HG03342 (cell line): ENCODE measurements around the gene FEM1C.
A peak's percentile ranks its signal among the peaks of the same experiment; 100 is the strongest.

Source experiments
- ATAC-seq: cut with Tn5 transposase; IDR thresholded peaks from one replicate; pipeline ENCODE4 v1.9.1; 2021; ENCODE audit warnings: mild to moderate bottlenecking, moderate library complexity; ENCODE audit not compliant: unreplicated experiment

Gene FEM1C

DNA sequence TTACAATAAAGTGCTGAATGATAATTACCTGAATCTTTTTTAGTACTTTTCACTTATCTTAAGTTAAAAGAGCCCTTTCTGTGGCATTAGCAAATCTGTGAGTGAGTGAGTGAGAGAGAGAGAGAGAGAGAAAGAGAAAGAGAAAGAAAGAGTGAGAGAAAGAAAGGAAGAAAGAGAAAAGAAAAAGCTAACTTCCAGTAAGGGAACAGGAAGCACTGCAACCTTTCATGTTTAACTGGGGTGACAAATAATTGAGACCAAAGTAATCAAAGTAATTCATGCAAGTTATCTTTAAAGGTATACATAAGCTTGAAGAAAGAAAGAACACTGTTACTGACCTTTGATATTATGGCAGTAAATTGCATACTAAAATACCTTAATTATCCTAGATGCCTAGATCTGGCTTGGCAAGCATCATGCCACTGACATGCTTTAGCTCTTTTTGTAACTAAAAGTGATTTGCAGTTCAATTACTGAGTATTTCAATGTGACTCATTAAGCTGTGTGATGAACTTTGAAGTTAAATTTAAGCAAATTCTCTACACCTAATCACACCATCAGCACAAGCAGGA, 21.7 kb downstream of the FEM1C start:
- ATAC-seq: no peak

DNA sequence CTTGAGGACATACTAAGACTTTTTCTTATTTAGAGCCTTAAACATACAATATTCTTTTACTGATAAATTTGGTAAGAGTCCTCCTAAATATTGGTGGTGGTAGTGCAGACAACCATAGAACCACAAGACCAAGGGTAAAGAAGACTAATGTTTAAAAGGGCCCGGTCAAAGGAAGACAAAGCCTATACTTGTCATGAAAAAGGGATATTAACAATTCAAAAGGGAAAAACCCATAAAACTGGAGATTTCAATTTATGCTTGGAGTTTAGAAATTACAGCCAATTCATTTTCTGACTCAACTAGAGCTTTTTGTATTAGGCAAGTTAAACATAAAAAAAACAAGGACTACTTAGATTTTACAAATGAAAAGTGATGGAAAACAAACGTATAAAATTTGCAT, 24.4 kb downstream of the FEM1C start:
- no peak for ATAC-seq

DNA sequence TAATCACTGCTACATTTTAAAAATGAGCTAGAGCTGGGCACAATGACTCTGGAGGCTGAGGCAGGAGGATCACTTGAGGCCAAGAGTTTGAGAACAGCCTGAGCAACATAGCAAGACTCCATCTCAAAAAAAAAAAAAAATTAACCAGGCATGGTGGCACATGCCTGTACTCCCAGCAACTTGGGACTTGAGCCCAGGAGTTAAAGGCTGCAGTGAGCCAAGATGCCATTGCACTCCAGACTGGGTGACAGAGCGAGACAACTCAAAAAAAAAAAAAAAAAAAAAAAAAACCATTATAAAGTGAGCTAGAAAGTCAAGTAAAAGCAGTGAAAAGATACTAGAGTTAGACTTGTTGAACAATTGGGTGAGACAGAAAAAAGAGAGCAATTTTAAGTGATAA, 28.2 kb downstream of the FEM1C start:
- ATAC-seq: no peak

DNA sequence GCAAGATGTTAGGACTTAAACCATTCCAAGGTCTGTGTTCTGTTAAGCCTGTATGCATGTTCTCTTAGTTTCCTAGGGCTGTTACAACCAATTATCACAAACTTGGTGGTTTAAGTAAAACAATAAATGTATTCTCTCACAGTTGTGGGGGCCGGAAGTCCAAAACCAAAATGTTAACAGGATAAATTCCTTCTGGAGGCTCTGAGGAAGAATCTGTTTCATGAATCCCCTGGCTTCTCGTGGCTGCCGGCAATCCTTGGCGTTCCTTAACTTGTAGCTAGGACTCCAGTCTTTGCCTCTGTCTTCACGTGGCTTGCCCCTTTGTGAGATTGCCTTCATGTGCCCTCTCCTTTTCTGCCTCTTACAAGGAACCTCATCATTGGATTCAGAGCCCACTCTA, 30.4 kb downstream of the FEM1C start:
- ATAC-seq: no peak

DNA sequence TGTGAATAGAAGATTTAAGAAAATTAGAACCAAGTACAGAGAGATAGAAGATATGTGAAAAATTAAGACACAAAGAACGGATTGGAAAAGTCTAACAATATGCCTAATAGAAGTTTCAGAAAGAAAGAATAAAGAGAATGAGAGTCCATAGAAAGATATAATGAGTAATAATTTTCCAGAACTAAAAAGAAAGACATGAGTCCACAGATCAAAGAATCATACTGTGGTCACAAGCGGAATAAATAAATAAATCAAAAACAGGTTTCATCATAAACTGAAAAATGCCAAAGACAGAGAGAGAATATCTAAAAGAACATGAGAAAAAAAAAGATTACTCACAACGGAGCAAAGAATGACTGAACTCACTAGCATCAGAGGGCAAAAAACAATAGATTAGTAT, 32.9 kb downstream of the FEM1C start:
- ATAC-seq: no peak

DNA sequence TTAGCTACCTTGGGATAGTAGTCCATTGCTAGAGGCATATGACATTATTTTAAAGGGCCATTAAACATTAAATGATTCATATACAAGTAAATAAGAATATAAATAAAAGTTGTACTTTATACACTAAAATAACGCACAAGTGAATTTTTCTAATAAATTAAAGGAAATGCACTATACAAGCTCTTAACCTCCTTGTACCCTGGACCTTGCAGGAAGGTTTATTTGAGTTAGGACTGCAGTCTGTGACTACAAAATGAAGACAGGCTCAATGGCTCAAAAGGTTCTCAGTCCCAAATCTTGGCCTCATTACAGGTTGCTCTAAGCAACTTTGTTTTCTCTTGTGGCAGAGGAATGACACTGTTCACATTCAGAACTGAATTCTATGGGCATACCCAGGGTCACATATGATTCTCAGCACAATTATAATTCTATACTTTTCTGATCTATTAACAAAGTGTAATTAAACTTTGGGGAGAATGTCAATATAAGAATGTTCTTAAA, 34.4 kb downstream of the FEM1C start:
- ATAC-seq: no peak

DNA sequence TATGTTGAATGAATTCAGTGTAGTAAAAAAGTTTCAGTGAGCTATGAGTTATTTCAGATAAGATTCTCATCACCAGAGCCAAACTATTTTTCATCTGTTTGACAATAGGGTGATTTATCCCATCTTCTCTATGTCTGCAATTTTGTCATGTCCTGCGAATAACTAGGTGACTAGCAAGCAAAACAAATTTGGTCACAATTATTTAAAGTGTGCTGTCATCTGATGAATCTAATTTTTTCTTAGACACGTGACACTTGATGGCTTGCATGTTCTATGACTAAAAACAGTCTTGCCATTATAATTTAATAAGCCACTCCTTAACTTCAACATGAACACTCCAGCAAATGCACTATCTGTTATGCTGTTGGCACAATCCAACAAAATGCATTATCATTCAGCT, 35.0 kb downstream of the FEM1C start:
- no peak for ATAC-seq

DNA sequence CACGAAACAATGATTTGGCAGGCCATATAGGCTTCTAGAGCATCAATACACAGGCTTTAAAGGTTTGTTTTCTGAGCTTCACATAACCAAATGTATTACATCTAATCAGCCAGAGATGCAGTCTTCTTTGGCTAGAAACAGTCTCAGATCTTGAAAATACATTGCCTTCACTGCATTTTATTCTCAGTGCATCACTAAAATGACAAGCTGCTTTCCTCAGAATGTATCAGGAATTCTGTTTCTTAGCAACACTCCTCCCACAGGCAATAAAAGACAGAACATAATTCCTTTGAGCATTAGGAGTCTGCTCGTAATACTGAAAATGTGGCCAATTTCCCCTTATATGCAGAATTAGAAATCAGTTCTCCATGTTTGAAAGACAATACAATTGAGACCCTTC, 36.9 kb downstream of the FEM1C start:
- ATAC-seq: no peak

DNA sequence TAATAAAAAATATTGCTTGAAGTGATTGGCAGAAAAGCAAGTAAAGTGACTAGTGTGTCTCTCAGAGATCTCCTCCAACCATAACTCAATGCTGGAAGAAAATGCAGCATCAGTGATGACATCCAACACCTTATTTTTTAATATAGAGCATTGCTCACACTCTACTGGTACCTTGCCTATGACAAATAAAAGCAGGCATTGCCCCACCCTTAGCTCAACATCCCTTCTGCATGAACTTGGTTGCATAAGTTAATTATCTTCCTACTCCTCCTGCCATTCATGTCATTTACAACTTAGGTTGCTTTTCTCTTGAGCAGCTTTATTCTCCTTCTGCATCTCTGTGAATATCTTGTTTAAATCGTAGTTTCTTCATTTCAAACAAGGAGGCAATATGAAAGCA, 41.2 kb downstream of the FEM1C start:
- ATAC-seq: no peak

DNA sequence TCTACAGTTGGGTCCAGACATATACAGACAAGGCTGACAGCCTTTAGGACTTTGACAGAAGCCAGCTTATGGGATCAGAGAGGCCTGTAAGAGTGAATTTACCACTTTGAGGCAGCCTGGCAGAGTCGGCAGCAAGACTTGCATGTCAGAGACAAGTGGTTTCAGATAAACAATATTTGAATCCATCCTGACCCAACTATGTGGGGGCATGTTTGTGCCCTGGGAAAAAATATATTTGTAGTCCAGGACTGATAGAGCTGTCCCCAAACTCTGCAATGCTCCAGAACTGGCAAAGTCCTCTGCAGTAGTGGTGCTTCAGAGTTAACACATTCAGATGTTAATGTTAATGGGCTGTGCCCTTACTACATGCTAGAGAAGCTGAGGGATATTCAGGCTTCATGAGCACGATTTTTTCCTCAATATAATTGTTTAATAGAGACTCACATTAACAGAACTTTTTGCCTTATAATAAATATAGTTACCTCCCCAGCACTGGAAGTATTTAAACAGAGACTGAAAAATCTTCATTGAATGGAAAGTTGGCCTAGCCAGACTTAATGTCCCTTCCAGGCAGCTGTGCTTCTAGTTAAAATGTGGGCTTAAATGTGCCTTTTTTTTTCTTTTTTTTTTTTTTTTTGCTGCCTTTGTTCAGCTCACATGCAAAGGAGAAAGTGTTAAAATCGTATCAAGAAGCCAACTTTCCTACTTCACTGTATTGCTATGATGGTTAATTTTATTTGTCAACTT, 42.9 kb downstream of the FEM1C start:
- no peak for ATAC-seq

DNA sequence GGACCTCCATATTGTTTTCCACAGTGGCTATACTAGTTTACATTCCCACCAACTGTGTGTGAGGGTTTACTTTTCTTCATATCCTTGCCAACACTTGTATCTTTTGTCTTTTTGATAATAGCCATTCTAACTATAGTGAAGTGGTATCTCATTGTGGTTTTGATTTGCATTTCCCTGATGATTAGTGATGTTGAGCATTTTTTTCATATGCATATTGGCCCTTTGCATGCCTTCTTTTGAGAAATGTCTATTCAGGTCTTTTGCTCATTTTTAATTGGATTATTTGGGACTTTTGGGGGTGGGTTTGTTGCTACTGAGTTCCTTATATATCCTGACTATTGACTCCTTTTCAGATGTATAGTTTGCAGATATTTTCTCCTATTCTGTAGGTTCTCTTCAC, 44.4 kb downstream of the FEM1C start:
- ATAC-seq: no peak

DNA sequence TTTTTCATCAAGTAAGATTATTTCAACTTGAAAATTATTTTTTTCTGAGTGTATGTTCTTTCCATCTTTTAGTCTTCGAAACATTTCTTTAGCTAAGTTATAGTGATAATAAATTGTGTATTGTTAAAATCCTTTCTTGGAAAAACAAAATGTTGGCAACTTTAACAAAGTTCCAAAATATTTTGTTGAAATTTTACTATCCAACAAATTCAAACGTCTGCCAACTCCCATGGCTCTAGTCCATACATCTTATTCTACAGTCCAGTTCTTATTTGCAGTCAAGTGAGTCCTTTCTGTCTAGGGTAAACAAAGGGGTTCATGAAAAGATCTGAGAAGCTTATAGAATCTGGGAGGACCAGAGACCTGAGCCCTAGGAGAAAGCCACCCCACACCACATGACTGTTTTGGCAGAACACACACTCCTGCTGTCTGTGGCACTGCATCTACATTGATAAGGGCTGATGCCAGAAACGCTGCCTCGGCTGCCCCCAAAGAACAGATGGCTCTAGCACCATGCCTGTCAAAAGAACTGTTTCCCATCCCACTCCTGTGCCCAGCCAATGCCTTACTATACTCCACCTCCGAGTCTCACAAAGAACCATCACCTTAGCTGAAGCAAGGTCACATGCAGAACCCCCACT, 47.5 kb downstream of the FEM1C start:
- no peak for ATAC-seq

DNA sequence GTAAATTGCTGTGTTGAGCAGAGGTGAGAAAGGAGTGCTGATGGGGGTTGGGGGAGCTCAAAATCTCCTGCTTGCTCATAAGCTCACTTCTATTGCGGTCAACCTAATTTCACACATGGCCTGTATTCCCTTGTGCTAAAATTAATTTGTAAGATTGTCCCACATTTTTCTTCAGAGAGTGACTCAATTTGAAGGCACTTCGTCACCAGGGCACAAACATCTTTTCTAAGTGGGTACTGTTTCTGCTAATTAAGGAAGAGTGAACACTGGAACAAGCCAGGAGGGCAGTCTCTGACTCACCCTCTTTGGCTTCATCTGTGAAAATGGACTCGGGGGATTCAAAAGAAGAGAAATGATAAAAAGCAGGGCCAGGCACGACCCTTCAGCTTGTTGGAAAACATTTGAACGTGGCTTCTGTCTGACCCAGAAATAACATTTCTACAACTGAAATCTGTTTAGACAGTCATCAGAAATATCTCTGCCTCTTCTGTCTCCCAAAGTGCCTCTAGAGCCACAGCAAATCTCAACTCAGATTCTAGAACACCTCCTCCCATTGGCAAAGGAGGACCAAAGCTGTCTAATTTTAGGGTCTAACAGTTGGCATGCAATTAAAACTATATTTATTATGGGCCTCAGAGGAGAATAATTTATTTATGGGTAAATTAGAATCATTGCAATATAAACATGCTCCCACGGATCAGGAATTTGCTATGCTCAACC, 49.8 kb downstream of the FEM1C start:
- ATAC-seq: peak; percentile 58

DNA sequence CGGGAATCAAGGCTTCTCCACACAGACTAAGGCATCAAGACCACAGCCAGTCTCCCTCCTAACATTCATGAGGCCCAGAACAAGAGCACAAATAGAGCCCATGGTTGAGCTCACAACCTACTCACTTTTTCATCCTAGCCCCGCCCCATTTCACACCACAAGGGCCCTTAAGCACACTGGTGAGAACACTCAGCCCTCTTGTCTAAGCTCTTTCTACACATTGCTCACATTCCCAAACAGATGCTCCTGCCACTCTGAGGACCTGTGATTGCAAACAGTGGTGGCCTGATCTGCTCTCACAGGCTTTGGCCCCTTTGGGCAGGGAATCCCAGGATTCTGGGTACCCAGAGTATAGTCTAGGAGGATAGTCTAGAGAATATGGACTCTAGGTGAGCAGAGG, 54.0 kb downstream of the FEM1C start:
- no peak for ATAC-seq

DNA sequence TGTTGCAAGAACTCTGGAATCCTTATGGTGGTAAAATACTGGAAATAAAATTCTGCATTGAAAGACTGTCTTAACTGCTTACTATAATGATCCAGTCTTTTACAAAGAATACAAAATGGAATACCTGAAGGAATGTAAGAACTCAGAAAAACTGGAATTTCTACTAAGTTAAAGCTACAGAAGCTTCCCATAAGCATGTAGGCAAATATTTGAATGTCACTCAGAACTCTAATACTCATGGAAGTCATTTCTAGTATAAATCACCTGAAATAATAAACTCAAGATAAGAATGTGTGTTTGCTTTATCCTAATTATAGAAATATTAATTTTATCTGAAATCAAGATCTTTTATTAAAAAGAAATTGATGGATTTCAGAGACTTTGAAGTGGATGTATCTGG, 54.8 kb downstream of the FEM1C start:
- ATAC-seq: no peak

DNA sequence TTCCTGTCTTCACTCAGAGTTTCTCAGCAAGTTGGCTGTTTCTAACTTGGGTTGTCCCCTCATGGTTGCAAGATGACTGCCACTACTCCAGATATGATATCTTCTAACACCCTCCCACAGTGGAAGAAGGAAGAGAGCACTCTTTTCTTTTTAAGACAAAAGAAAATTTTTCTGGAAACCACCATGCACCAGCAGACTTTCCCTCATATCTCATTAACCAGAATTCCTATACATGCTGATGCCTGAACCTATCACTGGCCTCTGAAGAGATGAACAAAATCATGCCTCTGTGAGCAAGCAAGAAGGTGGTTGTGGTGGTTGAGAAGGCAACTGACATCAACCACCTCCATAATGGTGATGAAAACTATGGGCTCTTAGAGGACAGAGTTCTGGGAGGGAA, 56.8 kb downstream of the FEM1C start:
- no peak for ATAC-seq

DNA sequence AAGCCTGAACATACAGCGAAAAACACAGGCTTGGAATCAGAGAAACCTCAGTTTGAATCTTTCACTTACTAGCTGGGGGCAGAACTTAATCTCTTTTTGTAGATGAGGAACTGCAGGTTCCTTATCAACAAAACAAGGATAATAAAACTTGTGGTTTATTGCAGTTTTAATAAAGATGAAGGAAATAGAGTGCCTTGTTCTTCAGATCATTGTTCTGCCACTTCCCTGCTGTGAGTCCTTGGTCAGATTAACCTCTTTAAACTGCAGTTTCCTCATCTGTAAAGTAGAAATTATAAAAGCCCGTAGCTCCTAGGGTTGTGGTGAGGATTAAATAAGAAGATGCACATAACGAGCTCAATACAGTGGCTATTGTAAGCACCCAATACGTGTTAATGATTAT, 57.4 kb downstream of the FEM1C start:
- ATAC-seq: no peak

DNA sequence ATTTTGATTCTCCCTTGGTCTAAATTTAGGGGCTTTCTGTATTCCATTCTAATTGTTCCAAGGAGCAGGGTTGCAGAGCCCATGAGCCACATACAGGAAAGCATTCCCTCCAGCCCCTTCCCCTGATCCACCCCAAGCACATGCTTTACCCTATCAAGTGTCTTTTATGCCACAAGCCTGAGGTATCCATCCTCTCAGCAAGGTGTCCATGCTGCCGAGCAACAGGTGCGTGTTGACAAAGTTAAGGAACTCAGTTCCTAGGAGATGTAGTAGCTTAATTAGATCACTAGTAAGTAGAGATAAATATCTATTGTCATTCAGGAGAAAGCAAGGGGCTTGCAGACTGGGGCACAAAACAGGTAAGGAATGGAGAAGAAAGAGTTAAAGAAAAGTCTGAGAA, 57.8 kb downstream of the FEM1C start:
- no peak for ATAC-seq

DNA sequence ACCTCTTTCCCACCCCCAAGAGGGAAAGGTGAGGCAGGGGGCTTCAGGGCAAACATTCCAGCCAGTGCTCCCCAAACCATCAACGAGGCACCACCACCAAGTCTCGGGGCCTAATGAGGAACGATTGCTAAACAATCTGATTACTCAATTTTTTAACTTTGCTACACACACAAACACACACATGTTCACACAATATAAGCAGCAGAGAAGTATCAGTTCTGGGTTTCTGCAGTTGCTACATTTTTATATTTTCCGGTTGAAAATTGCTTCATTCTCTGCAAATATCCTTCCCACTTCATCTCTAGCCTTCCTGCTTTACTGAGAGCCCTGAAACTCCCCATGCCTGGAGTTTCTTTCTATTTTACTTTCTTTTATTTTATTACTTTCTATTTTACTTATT, 60.2 kb downstream of the FEM1C start:
- ATAC-seq: no peak

DNA sequence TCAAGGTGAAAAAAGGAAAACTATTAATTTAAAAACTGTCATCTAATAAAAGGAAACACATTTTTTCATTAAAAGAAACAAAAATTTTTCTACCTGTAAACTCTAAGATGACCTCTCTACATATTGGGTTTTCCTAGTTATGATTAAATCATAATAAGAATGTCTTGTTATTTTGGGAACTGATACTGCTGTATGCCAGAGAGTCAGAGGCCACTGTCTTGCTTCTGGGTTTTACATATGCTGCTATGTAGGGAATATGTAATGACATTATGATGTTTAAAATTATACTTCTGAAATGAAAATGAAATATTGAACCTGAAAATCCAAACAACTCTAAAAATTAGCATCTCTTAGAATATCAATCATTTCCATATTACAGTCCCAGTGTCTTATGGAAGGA, 63.7 kb downstream of the FEM1C start:
- no peak for ATAC-seq

DNA sequence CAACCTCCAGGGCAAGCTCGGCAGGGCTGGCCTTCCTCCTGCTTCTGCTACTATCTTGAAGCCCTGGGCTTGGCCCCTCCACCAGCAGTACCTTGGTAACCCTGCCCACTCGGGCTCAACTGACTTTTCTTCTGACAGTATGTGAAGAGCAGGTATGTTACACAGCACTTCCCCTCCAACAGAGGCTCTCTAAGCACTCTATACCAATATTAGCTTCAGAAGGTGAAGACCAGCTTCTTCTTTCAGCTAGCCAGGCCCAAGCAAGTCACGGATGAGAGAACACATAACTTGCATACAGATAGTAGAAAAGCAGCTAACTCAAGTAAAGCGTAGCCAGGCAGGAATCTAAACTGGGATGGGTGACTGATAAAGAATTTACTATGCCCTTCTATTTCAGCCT, 64.3 kb downstream of the FEM1C start:
- ATAC-seq: peak; percentile 55
